WTC11 (cell line): ENCODE data around the gene DNM3. TPM values are rescaled to one million over a fixed set of nuclear protein-coding genes. Genes with fewer than 3 reads are reported as not detected.
A peak's percentile ranks its signal among the peaks of the same experiment; 100 is the strongest.

ENCODE experiments used
- ATAC-seq: fragments of 200-7000 bp; cut with Tn5 transposase; 2 replicates; pipeline ENCODE4 v1.10.0; 2021; ENCODE audit warnings: mild to moderate bottlenecking, moderate library complexity
- CTCF ChIA-PET: fragments of 300-600 bp; sonication (Branson Sonifier 250); formaldehyde crosslinking; loops from one replicate; lab custom pipeline; 2021; ENCODE audit warnings: antibody characterized with exemption; lab: Charles Lee
- POLR2A ChIA-PET: fragments of 350-600 bp; sonication (Branson Sonifier 250); formaldehyde crosslinking; loops from one replicate; lab custom pipeline; 2021; ENCODE audit warnings: antibody characterized with exemption; lab: Charles Lee
- DNase-seq: peaks from one replicate; pipeline ENCODE4 v3.0.0; 2021; ENCODE audit warnings: low spot score
- H3K27ac Mint-ChIP-seq: 2 replicates; pipeline ENCODE4 v1.8.0; 2021; ENCODE audit warnings: mixed read lengths
- H3K27me3 Mint-ChIP-seq: 2 replicates; pipeline ENCODE4 v1.8.0; 2021; ENCODE audit warnings: low read depth, mild to moderate bottlenecking, moderate library complexity, mixed read lengths
- H3K36me3 Mint-ChIP-seq: 2 replicates; pipeline ENCODE4 v1.8.0; 2021; ENCODE audit warnings: mixed read lengths
- H3K4me1 Mint-ChIP-seq: 2 replicates; pipeline ENCODE4 v1.8.0; 2022; ENCODE audit warnings: mixed read lengths
- H3K4me3 Mint-ChIP-seq: 2 replicates; pipeline ENCODE4 v1.8.0; 2021; ENCODE audit warnings: mild to moderate bottlenecking, moderate library complexity, mixed read lengths
- H3K9me3 Mint-ChIP-seq: 2 replicates; pipeline ENCODE4 v1.8.0; 2021; ENCODE audit warnings: mixed read lengths
- ESRRA ChIP-seq: sonication (generic); formaldehyde crosslinking; IDR thresholded peaks from 2 replicates; pipeline ENCODE4 v1.8.1; 2022; ENCODE audit warnings: mild to moderate bottlenecking, missing genetic modification reagents, borderline replicate concordance
- HMGA2 ChIP-seq: fragments of 250-450 bp; sonication (Bioruptor Pico); IDR thresholded peaks from 2 replicates; pipeline ENCODE4 v1.4.0; 2021; ENCODE audit warnings: mild to moderate bottlenecking, moderate library complexity
- JUN ChIP-seq: sonication (generic); formaldehyde crosslinking; IDR thresholded peaks from 2 replicates; pipeline ENCODE4 v1.8.0; 2023; ENCODE audit warnings: mild to moderate bottlenecking, missing genetic modification reagents
- MYBL2 ChIP-seq: sonication (generic); formaldehyde crosslinking; IDR thresholded peaks from 2 replicates; pipeline ENCODE4 v1.8.1; 2023; ENCODE audit warnings: mild to moderate bottlenecking, moderate library complexity, missing genetic modification reagents
- PRRX2 ChIP-seq: fragments of 250-450 bp; sonication (Bioruptor Pico); IDR thresholded peaks from 2 replicates; pipeline ENCODE4 v1.8.0; 2021; ENCODE audit warnings: mild to moderate bottlenecking
- RELA ChIP-seq: sonication (generic); formaldehyde crosslinking; IDR thresholded peaks from 2 replicates; pipeline ENCODE4 v1.8.1; 2022; ENCODE audit warnings: missing genetic modification reagents, mild to moderate bottlenecking, borderline replicate concordance
- TCF7 ChIP-seq: sonication (generic); formaldehyde crosslinking; IDR thresholded peaks from 2 replicates; pipeline ENCODE4 v1.8.0; 2022; ENCODE audit warnings: mild to moderate bottlenecking, low read depth, missing genetic modification reagents, moderate library complexity
- ZBTB21 ChIP-seq: sonication (generic); formaldehyde crosslinking; IDR thresholded peaks from 2 replicates; pipeline ENCODE4 v1.8.1; 2023; ENCODE audit warnings: mild to moderate bottlenecking, missing genetic modification reagents, borderline replicate concordance
- ZNF121 ChIP-seq: sonication (generic); formaldehyde crosslinking; IDR thresholded peaks from 2 replicates; pipeline ENCODE4 v1.8.0; 2023; ENCODE audit warnings: missing genetic modification reagents
- total RNA-seq: library from RNA; stranded (reverse); gene quantifications from 3 replicates; pipeline ENCODE4 v1.2.3, GENCODE V29; 2021
- TF ChIP-seq, protein P1 (sequence below): fragments of 200-600 bp; IDR thresholded peaks from 2 replicates; pipeline ENCODE4 v1.8.0; 2022; ENCODE audit warnings: antibody characterized with exemption
- TF ChIP-seq, protein P2 (sequence below): sonication (generic); formaldehyde crosslinking; IDR thresholded peaks from 2 replicates; pipeline ENCODE4 v1.8.1; 2022; ENCODE audit warnings: missing genetic modification reagents, borderline replicate concordance
- TF ChIP-seq, protein P3 (sequence below): sonication (generic); formaldehyde crosslinking; IDR thresholded peaks from 2 replicates; pipeline ENCODE4 v1.8.0; 2023; ENCODE audit warnings: mild to moderate bottlenecking, missing genetic modification reagents
- TF ChIP-seq, protein P4 (sequence below): sonication (generic); formaldehyde crosslinking; IDR thresholded peaks from 2 replicates; pipeline ENCODE4 v1.8.1; 2023; ENCODE audit warnings: mild to moderate bottlenecking, missing genetic modification reagents, borderline replicate concordance

The DNM3 gene
- total RNA-seq, 1 experiment from 2014 or later: 1.9 TPM

DNA sequence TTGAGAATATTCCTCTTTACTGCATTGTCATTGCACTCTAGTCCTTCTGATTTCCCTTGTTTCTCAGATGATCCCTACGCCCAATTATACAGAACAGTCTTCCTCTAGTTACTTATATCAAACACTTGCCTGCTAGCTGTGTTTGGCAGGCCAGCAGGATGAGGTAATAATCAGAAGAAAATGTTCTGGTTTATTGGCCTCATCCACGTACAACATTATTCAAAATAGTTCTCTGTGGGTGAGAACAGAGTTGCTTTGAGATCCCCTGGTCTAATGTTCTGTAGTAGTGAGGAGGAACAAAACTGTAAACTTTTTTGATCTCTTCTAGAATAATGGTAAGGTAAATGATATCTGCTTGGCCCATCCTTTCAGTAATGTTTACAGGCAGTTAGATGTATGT is 556.9 kb downstream of the DNM3 start (continued):
- no peak for TF ChIP-seq JUN (CRISPR knock-in tag)
- no peak for TF ChIP-seq TCF7
- TF ChIP-seq, all 79 proteins: peak for 0

DNA sequence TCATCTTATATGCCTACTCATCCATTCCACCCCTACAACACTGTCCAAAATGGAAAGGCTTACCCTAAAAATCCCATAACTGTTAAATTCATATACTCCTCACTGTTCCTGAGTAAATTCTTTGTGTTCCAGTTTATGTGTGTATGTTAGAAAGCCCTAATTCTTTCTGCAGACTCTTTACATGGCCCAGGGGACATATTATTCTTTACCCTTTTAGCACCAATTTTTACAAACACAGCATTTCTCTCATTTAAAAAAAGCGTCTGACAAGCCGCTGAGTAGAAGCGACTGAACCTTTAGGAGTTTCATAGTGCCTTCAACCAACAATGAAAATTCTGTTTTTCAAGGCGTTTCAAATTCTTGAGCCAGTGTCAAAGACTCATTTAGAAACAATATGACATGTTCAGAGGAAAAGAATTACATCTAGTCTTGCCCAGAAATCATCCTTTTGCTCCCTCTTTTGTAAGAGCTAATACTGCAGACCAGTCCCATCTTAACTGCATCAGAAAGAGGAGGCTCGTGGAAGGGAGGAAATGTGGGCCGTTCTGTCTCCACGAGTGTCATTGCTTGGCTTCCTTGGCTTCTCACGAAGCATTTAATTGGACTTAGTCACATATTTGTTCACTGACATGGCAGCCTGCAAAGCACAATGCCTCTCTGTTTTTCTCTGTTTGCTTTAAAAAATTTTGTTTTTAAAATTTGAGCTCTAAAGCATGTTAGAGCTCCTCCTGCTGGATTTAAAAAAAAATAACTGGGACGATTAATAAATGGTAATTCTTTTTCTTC is 557.9 kb downstream of the DNM3 start:
- H3K4me3 Mint-ChIP-seq: no peak overlapping the region; the same call in 1 of the 2 replicates
- POLR2A ChIA-PET: no interaction called here

DNA sequence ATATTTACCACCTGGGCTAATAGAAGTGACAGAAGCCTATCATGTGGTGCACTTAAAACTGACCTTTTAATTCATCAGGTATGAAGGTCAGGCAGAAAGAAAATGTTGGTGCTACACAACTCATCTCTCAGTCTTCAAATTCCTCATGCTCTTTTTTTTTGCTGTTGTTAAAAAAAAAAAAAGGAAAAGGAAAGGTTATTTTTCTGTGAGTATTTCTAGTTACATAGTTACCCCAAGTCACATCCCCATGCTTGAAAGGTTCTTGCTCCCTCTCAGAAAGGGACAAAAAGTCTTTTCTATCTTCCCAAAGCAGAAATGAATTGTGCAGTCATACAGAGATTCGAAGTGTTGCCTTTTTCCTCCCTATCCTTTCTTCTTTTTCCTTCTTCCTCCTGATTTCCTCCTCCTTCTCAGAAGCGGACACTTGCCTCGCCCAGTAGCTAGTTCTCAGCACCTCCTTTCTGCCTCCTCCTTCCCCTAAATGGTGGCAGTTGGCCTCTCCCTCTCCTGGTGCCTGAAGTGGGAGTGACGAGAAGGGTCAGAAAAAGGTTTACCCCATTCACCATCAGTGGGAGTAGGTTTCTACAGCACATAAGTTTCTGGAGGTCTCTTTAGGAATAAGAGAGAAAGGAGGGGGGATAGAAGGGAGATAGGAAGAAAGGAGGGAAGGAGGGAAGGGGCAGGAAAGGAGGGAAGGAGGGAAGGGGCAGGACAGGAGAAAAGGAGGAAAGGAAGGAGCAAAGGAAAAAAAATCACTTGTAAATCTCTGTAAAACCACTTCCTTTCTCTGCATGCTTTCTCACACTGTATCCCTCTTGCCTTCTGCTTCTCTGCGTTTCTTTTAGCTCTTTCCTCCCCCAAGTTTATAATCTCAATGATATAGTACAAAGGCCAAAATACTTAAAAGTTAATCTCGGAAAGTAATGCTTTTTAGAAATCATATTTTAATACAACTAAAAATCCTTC is 558.7 kb downstream of the DNM3 start:
- POLR2A ChIA-PET: no interaction called here
- ATAC-seq (peak; percentile 55), DNase-seq (no peak)
- no peak overlapping the region for H3K4me3 Mint-ChIP-seq
- CTCF ChIA-PET: interaction anchor here (0.6 to 2.2 kb wide), 40 partner anchors 8 to 756 kb away, joined by 3 to 22 read pairs (median 4); partner anchors contain the start of genes C1orf105 and DNM3
- H3K9me3 Mint-ChIP-seq: no peaks in the 10 kb centered on the region
- TF ChIP-seq RELA: no peak
- no peak for TF ChIP-seq HMGA2 (CRISPR knock-in tag)
- peaks cover 36% of the 10 kb centered on the region for H3K4me1 Mint-ChIP-seq
- no peaks in the 10 kb centered on the region for H3K27me3 Mint-ChIP-seq
- peak overlapping the region; percentile 51; the same call in 1 of the 2 replicates for H3K27ac Mint-ChIP-seq
- H3K36me3 Mint-ChIP-seq: no peaks in the 10 kb centered on the region

More for the DNA sequence above, 557.9 kb downstream of the DNM3 start:
- TF ChIP-seq, protein P1, sequence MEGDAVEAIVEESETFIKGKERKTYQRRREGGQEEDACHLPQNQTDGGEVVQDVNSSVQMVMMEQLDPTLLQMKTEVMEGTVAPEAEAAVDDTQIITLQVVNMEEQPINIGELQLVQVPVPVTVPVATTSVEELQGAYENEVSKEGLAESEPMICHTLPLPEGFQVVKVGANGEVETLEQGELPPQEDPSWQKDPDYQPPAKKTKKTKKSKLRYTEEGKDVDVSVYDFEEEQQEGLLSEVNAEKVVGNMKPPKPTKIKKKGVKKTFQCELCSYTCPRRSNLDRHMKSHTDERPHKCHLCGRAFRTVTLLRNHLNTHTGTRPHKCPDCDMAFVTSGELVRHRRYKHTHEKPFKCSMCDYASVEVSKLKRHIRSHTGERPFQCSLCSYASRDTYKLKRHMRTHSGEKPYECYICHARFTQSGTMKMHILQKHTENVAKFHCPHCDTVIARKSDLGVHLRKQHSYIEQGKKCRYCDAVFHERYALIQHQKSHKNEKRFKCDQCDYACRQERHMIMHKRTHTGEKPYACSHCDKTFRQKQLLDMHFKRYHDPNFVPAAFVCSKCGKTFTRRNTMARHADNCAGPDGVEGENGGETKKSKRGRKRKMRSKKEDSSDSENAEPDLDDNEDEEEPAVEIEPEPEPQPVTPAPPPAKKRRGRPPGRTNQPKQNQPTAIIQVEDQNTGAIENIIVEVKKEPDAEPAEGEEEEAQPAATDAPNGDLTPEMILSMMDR: peak; percentile 33; the same call in 1 of the 2 replicates
- no peak for TF ChIP-seq ESRRA (CRISPR knock-in tag)
- peak overlapping the region; percentile 15; the same call in 1 of the 2 replicates for H3K27ac Mint-ChIP-seq
- CTCF ChIA-PET: interaction anchor here (0.6 to 2.2 kb wide), 40 partner anchors 9 to 755 kb away, joined by 3 to 22 read pairs (median 4); partner anchors contain the start of genes C1orf105 and DNM3
- H3K36me3 Mint-ChIP-seq: no peaks in the 10 kb centered on the region
- peaks cover 45% of the 10 kb centered on the region for H3K4me1 Mint-ChIP-seq
- H3K9me3 Mint-ChIP-seq: no peaks in the 10 kb centered on the region
- ATAC-seq (peak; percentile 19; the same call in 1 of the 2 replicates), DNase-seq (no peak)
- H3K27me3 Mint-ChIP-seq: no peaks in the 10 kb centered on the region

DNA sequence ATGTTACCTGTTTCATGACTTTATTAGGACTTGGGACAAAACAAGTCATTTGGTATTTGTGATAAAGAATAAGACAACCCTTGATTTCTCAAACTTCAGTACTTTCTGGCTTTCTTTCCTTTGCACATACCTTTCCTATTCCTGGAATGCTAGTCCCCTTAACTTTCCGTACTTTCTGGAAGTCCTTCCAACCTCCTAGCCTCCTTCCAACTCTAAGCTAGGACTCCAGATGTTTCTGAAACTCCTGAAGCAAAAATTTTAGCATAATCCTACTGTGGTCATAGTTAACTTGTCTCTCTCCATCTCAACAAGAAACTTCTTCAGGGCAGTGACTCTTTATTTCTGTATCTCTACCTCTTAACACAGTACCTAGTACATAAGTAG is 559.4 kb downstream of the DNM3 start:
- Mint-ChIP-seq H3K4me1 (peaks cover 29% of the 10 kb centered on the region), H3K9me3 (no peaks in the 10 kb centered on the region), H3K27me3 (no peaks in the 10 kb centered on the region), H3K27ac (no peak overlapping the region), H3K4me3 (no peak overlapping the region), H3K36me3 (no peaks in the 10 kb centered on the region)
- DNase-seq: no peak
- ChIA-PET POLR2A (no interaction called here), CTCF (interaction anchor here (1.0 to 2.4 kb wide), 4 partner anchors 10 to 398 kb away, joined by 5 to 22 read pairs (median 9); no protein-coding TSS in a partner anchor)
- no peak for TF ChIP-seq ZNF121
- TF ChIP-seq, protein P2, sequence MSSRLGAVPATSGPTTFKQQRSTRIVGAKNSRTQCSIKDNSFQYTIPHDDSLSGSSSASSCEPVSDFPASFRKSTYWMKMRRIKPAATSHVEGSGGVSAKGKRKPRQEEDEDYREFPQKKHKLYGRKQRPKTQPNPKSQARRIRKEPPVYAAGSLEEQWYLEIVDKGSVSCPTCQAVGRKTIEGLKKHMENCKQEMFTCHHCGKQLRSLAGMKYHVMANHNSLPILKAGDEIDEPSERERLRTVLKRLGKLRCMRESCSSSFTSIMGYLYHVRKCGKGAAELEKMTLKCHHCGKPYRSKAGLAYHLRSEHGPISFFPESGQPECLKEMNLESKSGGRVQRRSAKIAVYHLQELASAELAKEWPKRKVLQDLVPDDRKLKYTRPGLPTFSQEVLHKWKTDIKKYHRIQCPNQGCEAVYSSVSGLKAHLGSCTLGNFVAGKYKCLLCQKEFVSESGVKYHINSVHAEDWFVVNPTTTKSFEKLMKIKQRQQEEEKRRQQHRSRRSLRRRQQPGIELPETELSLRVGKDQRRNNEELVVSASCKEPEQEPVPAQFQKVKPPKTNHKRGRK (CRISPR knock-in tag): 0 out of 2 replicates have a peak, but pooled peaks have one; percentile 43
- no peak for ATAC-seq

DNA sequence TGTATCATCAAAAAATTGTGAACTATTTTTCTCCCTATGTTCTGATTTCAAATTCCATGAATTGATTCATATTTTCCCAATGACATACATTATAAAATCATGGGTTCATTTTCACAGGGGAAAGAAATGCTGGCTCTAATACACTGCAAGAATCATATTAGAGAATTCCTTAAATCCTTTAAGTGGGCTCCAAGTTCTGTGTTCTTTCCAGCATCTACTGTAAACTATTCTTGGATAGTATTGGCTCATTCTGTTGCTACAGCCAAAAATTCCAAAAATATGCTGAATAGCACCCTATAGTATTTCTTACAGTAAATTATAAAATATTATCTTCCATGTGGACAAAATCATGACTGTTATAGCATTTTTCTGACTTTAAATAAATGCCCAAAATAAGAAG is 560.2 kb downstream of the DNM3 start:
- peaks cover 24% of the 10 kb centered on the region for H3K4me1 Mint-ChIP-seq
- no peak overlapping the region for H3K27ac Mint-ChIP-seq
- no peaks in the 10 kb centered on the region for H3K27me3 Mint-ChIP-seq
- ChIA-PET CTCF (interaction anchor here (0.5 to 2.4 kb wide), 10 partner anchors 10 to 620 kb away, joined by 3 to 7 read pairs (median 4); partner anchors contain the start of gene METTL13), POLR2A (no interaction called here)
- ATAC-seq (no peak), DNase-seq (no peak)
- no peaks in the 10 kb centered on the region for H3K36me3 Mint-ChIP-seq
- no peak overlapping the region for H3K4me3 Mint-ChIP-seq
- H3K9me3 Mint-ChIP-seq: no peaks in the 10 kb centered on the region
- TF ChIP-seq, protein P3, sequence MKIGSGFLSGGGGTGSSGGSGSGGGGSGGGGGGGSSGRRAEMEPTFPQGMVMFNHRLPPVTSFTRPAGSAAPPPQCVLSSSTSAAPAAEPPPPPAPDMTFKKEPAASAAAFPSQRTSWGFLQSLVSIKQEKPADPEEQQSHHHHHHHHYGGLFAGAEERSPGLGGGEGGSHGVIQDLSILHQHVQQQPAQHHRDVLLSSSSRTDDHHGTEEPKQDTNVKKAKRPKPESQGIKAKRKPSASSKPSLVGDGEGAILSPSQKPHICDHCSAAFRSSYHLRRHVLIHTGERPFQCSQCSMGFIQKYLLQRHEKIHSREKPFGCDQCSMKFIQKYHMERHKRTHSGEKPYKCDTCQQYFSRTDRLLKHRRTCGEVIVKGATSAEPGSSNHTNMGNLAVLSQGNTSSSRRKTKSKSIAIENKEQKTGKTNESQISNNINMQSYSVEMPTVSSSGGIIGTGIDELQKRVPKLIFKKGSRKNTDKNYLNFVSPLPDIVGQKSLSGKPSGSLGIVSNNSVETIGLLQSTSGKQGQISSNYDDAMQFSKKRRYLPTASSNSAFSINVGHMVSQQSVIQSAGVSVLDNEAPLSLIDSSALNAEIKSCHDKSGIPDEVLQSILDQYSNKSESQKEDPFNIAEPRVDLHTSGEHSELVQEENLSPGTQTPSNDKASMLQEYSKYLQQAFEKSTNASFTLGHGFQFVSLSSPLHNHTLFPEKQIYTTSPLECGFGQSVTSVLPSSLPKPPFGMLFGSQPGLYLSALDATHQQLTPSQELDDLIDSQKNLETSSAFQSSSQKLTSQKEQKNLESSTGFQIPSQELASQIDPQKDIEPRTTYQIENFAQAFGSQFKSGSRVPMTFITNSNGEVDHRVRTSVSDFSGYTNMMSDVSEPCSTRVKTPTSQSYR: no peak
- TF ChIP-seq, protein P4, sequence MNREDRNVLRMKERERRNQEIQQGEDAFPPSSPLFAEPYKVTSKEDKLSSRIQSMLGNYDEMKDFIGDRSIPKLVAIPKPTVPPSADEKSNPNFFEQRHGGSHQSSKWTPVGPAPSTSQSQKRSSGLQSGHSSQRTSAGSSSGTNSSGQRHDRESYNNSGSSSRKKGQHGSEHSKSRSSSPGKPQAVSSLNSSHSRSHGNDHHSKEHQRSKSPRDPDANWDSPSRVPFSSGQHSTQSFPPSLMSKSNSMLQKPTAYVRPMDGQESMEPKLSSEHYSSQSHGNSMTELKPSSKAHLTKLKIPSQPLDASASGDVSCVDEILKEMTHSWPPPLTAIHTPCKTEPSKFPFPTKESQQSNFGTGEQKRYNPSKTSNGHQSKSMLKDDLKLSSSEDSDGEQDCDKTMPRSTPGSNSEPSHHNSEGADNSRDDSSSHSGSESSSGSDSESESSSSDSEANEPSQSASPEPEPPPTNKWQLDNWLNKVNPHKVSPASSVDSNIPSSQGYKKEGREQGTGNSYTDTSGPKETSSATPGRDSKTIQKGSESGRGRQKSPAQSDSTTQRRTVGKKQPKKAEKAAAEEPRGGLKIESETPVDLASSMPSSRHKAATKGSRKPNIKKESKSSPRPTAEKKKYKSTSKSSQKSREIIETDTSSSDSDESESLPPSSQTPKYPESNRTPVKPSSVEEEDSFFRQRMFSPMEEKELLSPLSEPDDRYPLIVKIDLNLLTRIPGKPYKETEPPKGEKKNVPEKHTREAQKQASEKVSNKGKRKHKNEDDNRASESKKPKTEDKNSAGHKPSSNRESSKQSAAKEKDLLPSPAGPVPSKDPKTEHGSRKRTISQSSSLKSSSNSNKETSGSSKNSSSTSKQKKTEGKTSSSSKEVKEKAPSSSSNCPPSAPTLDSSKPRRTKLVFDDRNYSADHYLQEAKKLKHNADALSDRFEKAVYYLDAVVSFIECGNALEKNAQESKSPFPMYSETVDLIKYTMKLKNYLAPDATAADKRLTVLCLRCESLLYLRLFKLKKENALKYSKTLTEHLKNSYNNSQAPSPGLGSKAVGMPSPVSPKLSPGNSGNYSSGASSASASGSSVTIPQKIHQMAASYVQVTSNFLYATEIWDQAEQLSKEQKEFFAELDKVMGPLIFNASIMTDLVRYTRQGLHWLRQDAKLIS (CRISPR knock-in tag): no peak
- TF ChIP-seq ZBTB21 (CRISPR knock-in tag) (no peak), PRRX2 (CRISPR knock-in tag) (no peak), MYBL2 (no peak)
